Mesothelial cell of epicardium (in vitro differentiated cells): ENCODE results near the gene ONECUT3. TPM values are rescaled to one million over a fixed set of nuclear protein-coding genes. Genes with fewer than 3 reads are reported as not detected.

Experiments
- DNase-seq, 2 experiments: peaks; one replicate each; pipeline ENCODE4 v3.0.0; 2021; ENCODE audit warnings: low spot score in 2 of 2; ENCODE audit not compliant: unreplicated experiment in 2 of 2
- H3K27ac Mint-ChIP-seq: 2 replicates; pipeline ENCODE4 v1.8.0; 2021; ENCODE audit warnings: mixed read lengths
- H3K27me3 Mint-ChIP-seq: 2 replicates; pipeline ENCODE4 v1.8.0; 2021; ENCODE audit warnings: low read depth, mixed read lengths
- H3K36me3 Mint-ChIP-seq: 2 replicates; pipeline ENCODE4 v1.8.0; 2021; ENCODE audit warnings: mixed read lengths
- H3K4me1 Mint-ChIP-seq: 2 replicates; pipeline ENCODE4 v1.8.0; 2021; ENCODE audit warnings: mixed read lengths
- H3K4me3 Mint-ChIP-seq: 2 replicates; pipeline ENCODE4 v1.8.0; 2021; ENCODE audit warnings: mild to moderate bottlenecking, moderate library complexity, mixed read lengths
- H3K9me3 Mint-ChIP-seq: 2 replicates; pipeline ENCODE4 v1.8.0; 2021; ENCODE audit warnings: mixed read lengths
- CTCF ChIP-seq: fragments of 200-600 bp; sonication (generic); IDR thresholded peaks from one replicate; pipeline ENCODE4 v1.5.0; 2021; ENCODE audit warnings: antibody characterized with exemption; ENCODE audit not compliant: unreplicated experiment
- total RNA-seq: library from RNA; stranded (reverse); gene quantifications from 3 replicates; pipeline ENCODE4 v1.2.1, GENCODE V29; 2021

Gene ONECUT3
- total RNA-seq, 1 donor from 2014 or later, result not detected

GRCh38 chr19:1756264-1756663 lies 3.0 kb downstream of the ONECUT3 start:
- Mint-ChIP-seq H3K4me1 (peaks cover 2% of the 10 kb centered on the region), H3K9me3 (no peaks in the 10 kb centered on the region), H3K36me3 (no peaks in the 10 kb centered on the region), H3K4me3 (no peak overlapping the region), H3K27ac (no peak overlapping the region), H3K27me3 (peaks cover 82% of the 10 kb centered on the region)
- no peak for TF ChIP-seq CTCF
- no peak for DNase-seq

- Mint-ChIP-seq H3K9me3 (no peaks in the 10 kb centered on the region), H3K36me3 (no peaks in the 10 kb centered on the region), H3K4me3 (no peak overlapping the region), H3K27ac (no peak overlapping the region), H3K4me1 (peaks cover 2% of the 10 kb centered on the region), H3K27me3 (peaks cover 82% of the 10 kb centered on the region)
- no peak for DNase-seq
- no peak for TF ChIP-seq CTCF
Measured at GRCh38 chr19:1756705-1757465, 3.6 kb downstream of the ONECUT3 start.

- H3K36me3 Mint-ChIP-seq, result no peaks in the 10 kb centered on the region
- no peak overlapping the region for H3K4me3 Mint-ChIP-seq
- no peak for DNase-seq
- peaks cover 2% of the 10 kb centered on the region for H3K4me1 Mint-ChIP-seq
- no peak for TF ChIP-seq CTCF
- no peaks in the 10 kb centered on the region for H3K9me3 Mint-ChIP-seq
- H3K27ac Mint-ChIP-seq, result no peak overlapping the region
- H3K27me3 Mint-ChIP-seq, result peaks cover 81% of the 10 kb centered on the region
Measured at GRCh38 chr19:1757468-1758230, 4.3 kb downstream of the ONECUT3 start.

- no peak for TF ChIP-seq CTCF
- H3K36me3 Mint-ChIP-seq, result no peaks in the 10 kb centered on the region
- no peak for DNase-seq
- H3K4me3 Mint-ChIP-seq, result no peak overlapping the region
- H3K27ac Mint-ChIP-seq, result no peak overlapping the region
- peaks cover 81% of the 10 kb centered on the region for H3K27me3 Mint-ChIP-seq
- H3K4me1 Mint-ChIP-seq, result peaks cover 2% of the 10 kb centered on the region
- H3K9me3 Mint-ChIP-seq, result no peaks in the 10 kb centered on the region
Measured at GRCh38 chr19:1758231-1758577, 4.9 kb downstream of the ONECUT3 start.

GRCh38 chr19:1758959-1759903 lies 5.9 kb downstream of the ONECUT3 start:
- peaks cover 2% of the 10 kb centered on the region for H3K4me1 Mint-ChIP-seq
- H3K36me3 Mint-ChIP-seq, result peaks cover 1% of the 10 kb centered on the region
- H3K4me3 Mint-ChIP-seq, result no peak overlapping the region
- no peak for TF ChIP-seq CTCF
- H3K9me3 Mint-ChIP-seq, result no peaks in the 10 kb centered on the region
- DNase-seq, result no peak
- H3K27me3 Mint-ChIP-seq, result peaks cover 92% of the 10 kb centered on the region
- H3K27ac Mint-ChIP-seq, result no peak overlapping the region
